A172 (cell line): ENCODE measurements around the gene ZNF544. TPM values are rescaled to one million over a fixed set of nuclear protein-coding genes. Genes with fewer than 3 reads are reported as not detected.
"Not testable (repeated sequence)": the region's sequence is repeated elsewhere in the genome, so short reads cannot be mapped to it uniquely, and the experiment has no call there.

Experiments
- DNase-seq: peaks from one replicate; pipeline ENCODE4 v3.0.0-alpha.2; 2015; ENCODE audit warnings: low spot score
- total RNA-seq: library from RNA; depleted of rRNA; stranded (reverse); fragments of >200 nt; shearing (Covaris generic); gene quantifications from 2 replicates; pipeline ENCODE4 v1.2.3, GENCODE V29; 2014

Gene ZNF544
- total RNA-seq, 1 experiment from 2014 or later = not detected

GRCh38 chr19:58252102-58252685, 23.5 kb downstream of the ZNF544 start:
- peak; percentile 19 for DNase-seq

GRCh38 chr19:58258259-58258658, 29.5 kb downstream of the ZNF544 start:
- not testable (repeated sequence) for DNase-seq

- DNase-seq = no peak
Measured at GRCh38 chr19:58261600-58261967, 32.9 kb downstream of the ZNF544 start.

GRCh38 chr19:58261968-58262921, 33.5 kb downstream of the ZNF544 start:
- DNase-seq = no peak

- no peak for DNase-seq
Measured at GRCh38 chr19:58262922-58263296, 34.2 kb downstream of the ZNF544 start.

- DNase-seq = no peak
Measured at GRCh38 chr19:58265100-58265499, 36.4 kb downstream of the ZNF544 start.

- no peak for DNase-seq
Measured at GRCh38 chr19:58268344-58268743, 39.6 kb downstream of the ZNF544 start.

GRCh38 chr19:58274771-58275201, 46.1 kb downstream of the ZNF544 start:
- DNase-seq = peak; percentile 30

GRCh38 chr19:58275564-58275963, 46.9 kb downstream of the ZNF544 start:
- DNase-seq = no peak

- DNase-seq = no peak
Measured at GRCh38 chr19:58277197-58277596, 48.5 kb downstream of the ZNF544 start.

GRCh38 chr19:58277748-58278540, 49.2 kb downstream of the ZNF544 start:
- no peak for DNase-seq

- DNase-seq = peak; percentile 99
Measured at GRCh38 chr19:58278541-58279041, 49.9 kb downstream of the ZNF544 start, which contains the start of gene ZNF8. Gene ZNF8, plus strand, starts transcription at chr19:58278955. Its CDS starts 127 bp downstream, at chr19:58279082.

- peak; percentile 47 for DNase-seq
Measured at GRCh38 chr19:58279042-58279924, 50.6 kb downstream of the ZNF544 start.

- DNase-seq = no peak
Measured at GRCh38 chr19:58279925-58280316, 51.2 kb downstream of the ZNF544 start.

- no peak for DNase-seq
Measured at GRCh38 chr19:58284199-58284598, 55.5 kb downstream of the ZNF544 start.

GRCh38 chr19:58291943-58292342, 63.2 kb downstream of the ZNF544 start:
- no peak for DNase-seq

- DNase-seq = no peak
Measured at GRCh38 chr19:58294743-58295374, 66.1 kb downstream of the ZNF544 start.

- no peak for DNase-seq
Measured at GRCh38 chr19:58296104-58296503, 67.4 kb downstream of the ZNF544 start.

- DNase-seq = no peak
Measured at GRCh38 chr19:58300620-58301019, 71.9 kb downstream of the ZNF544 start.

GRCh38 chr19:58304255-58304654, 75.5 kb downstream of the ZNF544 start:
- no peak for DNase-seq

- DNase-seq = no peak
Measured at GRCh38 chr19:58304748-58305064, 76.0 kb downstream of the ZNF544 start.
